K562 (cell line): ENCODE measurements around the gene ANO1. TPM values are rescaled to one million over a fixed set of nuclear protein-coding genes. Genes with fewer than 3 reads are reported as not detected.

Source experiments
- CUX1 ChIP-seq: fragments of 200-800 bp; sonication (Bioruptor generic); IDR thresholded peaks from 2 replicates; pipeline ENCODE4 v1.6.1; 2016; ENCODE audit warnings: missing genetic modification characterization, missing compliant biosample characterization
- DMBX1 ChIP-seq: fragments of 250-450 bp; sonication (Bioruptor Pico); IDR thresholded peaks from 2 replicates; pipeline ENCODE4 v1.8.0; 2022; ENCODE audit warnings: inconsistent platforms, mild to moderate bottlenecking, moderate library complexity, borderline replicate concordance
- FOXK2 ChIP-seq, 2 experiments: fragments of 450-650 bp; IDR thresholded peaks in 1 of 2; conservative IDR thresholded peaks in 1 of 2; 2 replicates each; pipeline ENCODE4 v1.6.1; 2016; ENCODE audit warnings: low read depth in 2 of 2, mild to moderate bottlenecking in 1 of 2
- MAFF ChIP-seq: IDR thresholded peaks from 2 replicates; pipeline ENCODE4 v1.6.1; 2012; ENCODE audit warnings: low read length, improper control_type of control experiment
- MXD1 ChIP-seq: fragments of 250-450 bp; sonication (Bioruptor Pico); IDR thresholded peaks from 2 replicates; pipeline ENCODE4 v1.8.0; 2021; ENCODE audit warnings: borderline replicate concordance, mild to moderate bottlenecking, moderate library complexity; ENCODE audit not compliant: poor library complexity, severe bottlenecking
- NFRKB ChIP-seq: fragments of 450-650 bp; IDR thresholded peaks from 2 replicates; pipeline ENCODE4 v1.6.1; 2016; ENCODE audit warnings: low read depth
- NR1H2 ChIP-seq: sonication (generic); formaldehyde crosslinking; IDR thresholded peaks from 2 replicates; pipeline ENCODE4 v1.4.0; 2020; ENCODE audit warnings: mild to moderate bottlenecking, missing genetic modification reagents
- NR2F6 ChIP-seq: fragments of 450-650 bp; formaldehyde crosslinking; IDR thresholded peaks from 2 replicates; pipeline ENCODE4 v1.4.0; 2020; ENCODE audit warnings: mild to moderate bottlenecking
- POLR2AphosphoS5 ChIP-seq: IDR thresholded peaks from 2 replicates; pipeline ENCODE4 v1.6.1; 2011; ENCODE audit warnings: mild to moderate bottlenecking, low read depth, low read length, moderate library complexity; ENCODE audit not compliant: control insufficient read depth, insufficient read depth
- POLR2G ChIP-seq: fragments of 200-400 bp; formaldehyde crosslinking; IDR thresholded peaks from 2 replicates; pipeline ENCODE4 v1.6.1; 2017; ENCODE audit warnings: low read depth, mild to moderate bottlenecking, antibody characterized with exemption, low read length, moderate library complexity
- RBM17 ChIP-seq: fragments of 200-400 bp; formaldehyde crosslinking; IDR thresholded peaks from 2 replicates; pipeline ENCODE4 v1.6.1; 2017; ENCODE audit warnings: low read depth, mild to moderate bottlenecking, low read length, borderline replicate concordance
- RBM25 ChIP-seq: fragments of 200-400 bp; formaldehyde crosslinking; IDR thresholded peaks from 2 replicates; pipeline ENCODE4 v1.6.1; 2018; ENCODE audit warnings: low read length, low read depth, moderate library complexity; ENCODE audit not compliant: severe bottlenecking
- RNF2 ChIP-seq: sonication (generic); IDR thresholded peaks from 2 replicates; pipeline ENCODE4 v1.6.1; 2016
- SOX6 ChIP-seq: fragments of 450-650 bp; IDR thresholded peaks from 2 replicates; pipeline ENCODE4 v1.6.1; 2014; ENCODE audit warnings: mild to moderate bottlenecking
- SRSF9 ChIP-seq: fragments of 200-400 bp; formaldehyde crosslinking; IDR thresholded peaks from 2 replicates; pipeline ENCODE4 v1.6.1; 2017; ENCODE audit warnings: low read depth, low read length, borderline replicate concordance
- TCF7L2 ChIP-seq: fragments of 150-350 bp; IDR thresholded peaks from 2 replicates; pipeline ENCODE4 v1.6.1; 2016; ENCODE audit warnings: low read depth, mild to moderate bottlenecking, low read length, moderate library complexity
- TEAD2 ChIP-seq: fragments of 450-650 bp; IDR thresholded peaks from 2 replicates; pipeline ENCODE4 v1.6.1; 2016; ENCODE audit warnings: missing genetic modification characterization, control low read depth, missing compliant biosample characterization
- ZBED1 ChIP-seq: IDR thresholded peaks from 2 replicates; pipeline ENCODE4 v1.6.1; 2014
- ZC3H11A ChIP-seq: IDR thresholded peaks from 2 replicates; pipeline ENCODE4 v1.6.1; 2012; ENCODE audit warnings: low read depth, low read length, improper control_type of control experiment
- ZEB2 ChIP-seq: fragments of 450-650 bp; IDR thresholded peaks from 2 replicates; pipeline ENCODE4 v1.6.1; 2016
- ZHX1 ChIP-seq: fragments of 150-350 bp; conservative IDR thresholded peaks from 2 replicates; pipeline ENCODE4 v1.6.1; 2014; ENCODE audit warnings: low read length
- polyA plus RNA-seq, 8 experiments: library from polyadenylated mRNA; depleted of rRNA in 4 of 8; stranded (reverse) in 5 of 8; unstranded in 3 of 8; fragments of >200 nt; fragmentation: Nextera tagmentation in 2 of 8; fragmentation: Illumina TruSeq in 1 of 8; extraction: Ambion mirVana in 2 of 8; extraction: Trizol in 1 of 8; gene quantifications; 2 replicates each; pipeline versions ENCODE4 v1.2.1 to v1.2.3, GENCODE V29; 2011 to 2014; ENCODE audit warnings: inconsistent platforms in 1 of 8, missing spikeins in 1 of 8
- total RNA-seq, 7 experiments: library from RNA; depleted of rRNA in 6 of 7; stranded (reverse); fragments of >200 nt in 6 of 7; fragmentation: Illumina TruSeq in 2 of 7; extraction: Trizol in 2 of 7; gene quantifications; 2 replicates each; pipeline versions ENCODE4 v1.2.1 to v1.2.3, GENCODE V29; 2011 to 2021; ENCODE audit warnings: low replicate concordance in 1 of 7

The ANO1 gene
- total and polyA plus RNA-seq, 9 of the 15 experiments (the other 6 are each of a cell fraction or from before 2014, with no cell fraction given), result not detected

GRCh38 chr11:70203751-70204465 is 125.8 kb downstream of the ANO1 start (continued):
- TF ChIP-seq ZBED1 (no peak), SRSF9 (no peak), SOX6 (no peak), MXD1 (CRISPR knock-in tag) (no peak), DMBX1 (CRISPR knock-in tag) (no peak; the same call in 1 of the 2 replicates), RBM17 (no peak), NR1H2 (CRISPR knock-in tag) (no peak), POLR2AphosphoS5 (peak; percentile 58; the same call in 1 of the 2 replicates), TCF7L2 (no peak), MAFF (peak; percentile 51; the same call in 1 of the 2 replicates), NFRKB (peak; percentile 42; the same call in 1 of the 2 replicates), ZC3H11A (no peak), FOXK2 (conservative IDR thresholded peaks at IDR 0.05 in 1 of 2, IDR thresholded peaks at IDR 0.05 in 1 of 2; ENCODE audit: low read depth in 2 of 2) (no peak), TEAD2 (no peak), RBM25 (no peak), CUX1 (CRISPR knock-in tag) (no peak), POLR2G (no peak), RNF2 (0 out of 2 replicates have a peak, but pooled peaks have one; percentile 55), ZHX1 (no peak), NR2F6 (CRISPR knock-in tag) (no peak), ZEB2 (peak; percentile 36; the same call in 1 of the 2 replicates)
